ENCODE measurements around the gene HTR6. TPM values are rescaled to one million over a fixed set of nuclear protein-coding genes. Genes with fewer than 3 reads are reported as not detected.

The HTR6 gene
- total and polyA plus RNA-seq, 2 of the 4 experiments (the other 2 are of a cell fraction): not detected

GRCh38 chr1:19709260-19709793, 44.7 kb downstream of the HTR6 start:
- Histone ChIP-seq H2BK20ac (ENCODE audit: low read depth, low read length) (no peak overlapping the region), H3K4me2 (ENCODE audit: low read depth, low read length) (no peak overlapping the region), H3K14ac (replicated peaks; ENCODE audit: low read depth, low read length) (no peak overlapping the region), H3K56ac (ENCODE audit: extremely low read depth, insufficient read depth, low read length) (no peak overlapping the region), H3K4ac (ENCODE audit: low read depth, low read length) (no peak overlapping the region), H3K18ac (ENCODE audit: low read depth, low read length) (no peak overlapping the region), H3K79me1 (ENCODE audit: low read depth in 1 of 2, low read length in 2 of 2) (no peaks in the 10 kb centered on the region), H3K36me3 (ENCODE audit: control insufficient read depth, insufficient read depth, low read length) (peaks cover 2% of the 10 kb centered on the region), H2AK9ac (replicated peaks; ENCODE audit: low read depth, low read length, poor library complexity) (no peak overlapping the region), H2BK120ac (ENCODE audit: low read depth, low read length) (no peak overlapping the region), H3K4me1 (ENCODE audit: control insufficient read depth, insufficient read depth, low read length) (no peaks in the 10 kb centered on the region), H3K9me3 (ENCODE audit: control insufficient read depth, insufficient read depth, low read length) (no peaks in the 10 kb centered on the region), H3K23ac (ENCODE audit: low read depth, low read length) (no peak overlapping the region), H3K4me3 (ENCODE audit: insufficient read depth, low read depth, low read length) (no peak overlapping the region), H3K27me3 (ENCODE audit: control insufficient read depth, insufficient read depth, low read length) (no peaks in the 10 kb centered on the region), H4K91ac (ENCODE audit: insufficient read depth, low read depth, low read length) (no peak overlapping the region), H3K9me1 (ENCODE audit: insufficient read depth, low read length) (no peaks in the 10 kb centered on the region), H4K20me1 (ENCODE audit: insufficient read depth, low read length) (no peaks in the 10 kb centered on the region), H3K27ac (ENCODE audit: insufficient read depth, low read length) (no peak overlapping the region), H2AFZ (replicated peaks; ENCODE audit: low read length, poor library complexity) (no peak overlapping the region), H2BK5ac (ENCODE audit: low read depth, low read length, poor library complexity, severe bottlenecking) (no peak overlapping the region), H2BK15ac (ENCODE audit: low read depth, low read length) (no peak overlapping the region), H3K9ac (ENCODE audit: low read depth, low read length) (no peak overlapping the region), H4K5ac (ENCODE audit: low read depth, low read length) (no peak overlapping the region), H2AK5ac (ENCODE audit: low read depth, low read length) (no peak overlapping the region), H4K8ac (ENCODE audit: low read depth in 2 of 2, low read length in 2 of 2) (no peak overlapping the region)
- POLR2A ChIA-PET (ENCODE audit: unreplicated experiment): no interaction called here
- intact Hi-C loops (cut with micrococcal nuclease) (no loop called here), dilution Hi-C loops (cut with HindIII; ENCODE audit: low sequenced_read_pairs, unreplicated experiment) (no loop called here), in situ Hi-C loops (cut with MboI; ENCODE audit: low sequenced_read_pairs) (no loop called here)
- DNase-seq (no peak), ATAC-seq (ENCODE audit: low read depth) (no peak)
- no TSS peak for BruUV-seq (replicated peaks)
- TF ChIP-seq RFX5 (IDR thresholded peaks at IDR 0.05; ENCODE audit: low read depth, low read length): no peak
- no peak for TF ChIP-seq RAD21 (IDR thresholded peaks at IDR 0.05; ENCODE audit: low read length)
- TF ChIP-seq POLR2A (IDR thresholded peaks at IDR 0.05; ENCODE audit: low read depth, low read length): no peak
- TF ChIP-seq, protein P1, sequence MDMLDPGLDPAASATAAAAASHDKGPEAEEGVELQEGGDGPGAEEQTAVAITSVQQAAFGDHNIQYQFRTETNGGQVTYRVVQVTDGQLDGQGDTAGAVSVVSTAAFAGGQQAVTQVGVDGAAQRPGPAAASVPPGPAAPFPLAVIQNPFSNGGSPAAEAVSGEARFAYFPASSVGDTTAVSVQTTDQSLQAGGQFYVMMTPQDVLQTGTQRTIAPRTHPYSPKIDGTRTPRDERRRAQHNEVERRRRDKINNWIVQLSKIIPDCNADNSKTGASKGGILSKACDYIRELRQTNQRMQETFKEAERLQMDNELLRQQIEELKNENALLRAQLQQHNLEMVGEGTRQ (IDR thresholded peaks at IDR 0.05; ENCODE audit: low read depth, low read length): no peak
- no peak for TF ChIP-seq MAZ (IDR thresholded peaks at IDR 0.05; ENCODE audit: borderline replicate concordance, low read depth, low read length)
- TF ChIP-seq FOS (IDR thresholded peaks at IDR 0.05; ENCODE audit: low read depth, low read length): no peak
- no peak for TF ChIP-seq SMC3 (IDR thresholded peaks at IDR 0.05; ENCODE audit: low read depth, low read length)
- TF ChIP-seq CEBPB (IDR thresholded peaks at IDR 0.05; ENCODE audit: low read depth, low read length): no peak
- no peak for TF ChIP-seq MAFK (IDR thresholded peaks at IDR 0.05; ENCODE audit: low read depth, low read length)
- no peak for TF ChIP-seq CHD1 (IDR thresholded peaks at IDR 0.05; ENCODE audit: low read depth, low read length)
- no CpG with 5 or more reads among the region's 4 CpGs for whole genome bisulfite sequencing, 2 experiments (ENCODE audit: extremely low coverage in 2 of 2, insufficient read length in 1 of 2)
- CTCF ChIA-PET: interaction anchor here (0.6 kb wide), 2 partner anchors 15 to 174 kb away, joined by 4 read pairs; no protein-coding TSS in a partner anchor
